ENCODE results near the gene PTAR1. TPM values are rescaled to one million over a fixed set of nuclear protein-coding genes. Genes with fewer than 3 reads are reported as not detected.

The PTAR1 gene
- total RNA-seq, 1 experiment from 2014 or later, result 32.2 TPM

DNA sequence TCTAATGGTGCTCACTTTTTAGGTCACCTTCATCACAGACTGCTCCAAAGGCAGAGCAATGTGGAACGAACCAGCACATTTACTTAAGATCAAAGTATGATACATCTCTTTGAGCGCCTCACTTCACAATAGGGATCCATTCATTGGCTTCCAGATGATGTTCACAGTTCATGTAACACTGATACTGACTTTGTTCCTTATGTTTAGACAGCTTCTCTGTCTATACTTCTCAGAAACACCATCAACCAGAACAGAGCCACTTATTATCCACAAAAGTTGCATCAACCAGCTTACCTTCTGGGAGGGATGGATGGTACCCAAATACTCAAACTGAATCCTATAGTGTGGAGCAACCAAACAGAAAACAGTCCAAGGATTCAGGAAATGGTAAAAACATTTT is 4.6 kb downstream of the PTAR1 start:
- H3K9ac ChIP-seq (ENCODE audit: low read length), result no peak overlapping the region
- CTCF ChIA-PET, result no interaction called here
- intact Hi-C loops (cut with micrococcal nuclease), result loop anchor here (5.0 kb wide), 1 partner anchor 83 kb away; the partner anchor contains the start of gene APBA1

More for the DNA sequence above, 4.6 kb downstream of the PTAR1 start:
- Histone ChIP-seq H2AFZ (ENCODE audit: low read depth, low read length, poor library complexity, severe bottlenecking) (no peak overlapping the region), H3K9me2 (ENCODE audit: insufficient read depth) (no peaks in the 10 kb centered on the region), H4K20me1 (ENCODE audit: insufficient read depth) (no peaks in the 10 kb centered on the region), H3K79me2 (ENCODE audit: insufficient read depth, low read length) (peaks cover 86% of the 10 kb centered on the region), H3K36me3 (ENCODE audit: control insufficient read depth in 1 of 2, insufficient read depth in 2 of 2, low read length in 2 of 2) (no peaks in the 10 kb centered on the region; a peak in 1 of 4 replicates), H3K4me1 (ENCODE audit: control insufficient read depth in 1 of 2, insufficient read depth in 2 of 2, low read length in 2 of 2) (peaks cover 4 to 5% of the 10 kb centered on the region in 2 experiments; a peak in 3 of 4 replicates), H3K27me3 (ENCODE audit: insufficient read depth, low read length) (no peaks in the 10 kb centered on the region), H3K27ac (ENCODE audit: low read depth, low read length) (no peak overlapping the region), H3K4me3 (replicated peaks in 1 of 2; ENCODE audit: low read depth in 1 of 2, low read length in 2 of 2) (no peak overlapping the region), H3K9me3 (ENCODE audit: control insufficient read depth in 1 of 2, insufficient read depth in 1 of 2, low read depth in 1 of 2, low read length in 2 of 2) (no peaks in the 10 kb centered on the region), H3K4me2 (ENCODE audit: low read length) (no peak overlapping the region)
- no TSS peak for BruUV-seq (replicated peaks)
- TF ChIP-seq, protein P1, sequence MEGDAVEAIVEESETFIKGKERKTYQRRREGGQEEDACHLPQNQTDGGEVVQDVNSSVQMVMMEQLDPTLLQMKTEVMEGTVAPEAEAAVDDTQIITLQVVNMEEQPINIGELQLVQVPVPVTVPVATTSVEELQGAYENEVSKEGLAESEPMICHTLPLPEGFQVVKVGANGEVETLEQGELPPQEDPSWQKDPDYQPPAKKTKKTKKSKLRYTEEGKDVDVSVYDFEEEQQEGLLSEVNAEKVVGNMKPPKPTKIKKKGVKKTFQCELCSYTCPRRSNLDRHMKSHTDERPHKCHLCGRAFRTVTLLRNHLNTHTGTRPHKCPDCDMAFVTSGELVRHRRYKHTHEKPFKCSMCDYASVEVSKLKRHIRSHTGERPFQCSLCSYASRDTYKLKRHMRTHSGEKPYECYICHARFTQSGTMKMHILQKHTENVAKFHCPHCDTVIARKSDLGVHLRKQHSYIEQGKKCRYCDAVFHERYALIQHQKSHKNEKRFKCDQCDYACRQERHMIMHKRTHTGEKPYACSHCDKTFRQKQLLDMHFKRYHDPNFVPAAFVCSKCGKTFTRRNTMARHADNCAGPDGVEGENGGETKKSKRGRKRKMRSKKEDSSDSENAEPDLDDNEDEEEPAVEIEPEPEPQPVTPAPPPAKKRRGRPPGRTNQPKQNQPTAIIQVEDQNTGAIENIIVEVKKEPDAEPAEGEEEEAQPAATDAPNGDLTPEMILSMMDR (IDR thresholded peaks at IDR 0.05 in 2 of 3, conservative IDR thresholded peaks at IDR 0.05 in 1 of 3; ENCODE audit: borderline replicate concordance in 1 of 3, insufficient read depth in 1 of 3, low read depth in 2 of 3, low read length in 2 of 3), result no peak
- TF ChIP-seq SRF (IDR thresholded peaks at IDR 0.05; ENCODE audit: low read depth) (no peak), POLR2AphosphoS5 (IDR thresholded peaks at IDR 0.05; ENCODE audit: low read depth, low read length) (no peak), CBX3 (IDR thresholded peaks at IDR 0.05; ENCODE audit: low read depth) (no peak), ZNF274 (IDR thresholded peaks at IDR 0.05; ENCODE audit: low read depth, low read length) (no peak), RAD21 (IDR thresholded peaks at IDR 0.05; ENCODE audit: low read depth) (no peak), EZH2 (IDR thresholded peaks at IDR 0.05) (no peak), EGR1 (IDR thresholded peaks at IDR 0.05; ENCODE audit: low read depth) (no peak), JUND (IDR thresholded peaks at IDR 0.05) (no peak), SP1 (IDR thresholded peaks at IDR 0.05; ENCODE audit: low read depth) (no peak), EZH2phosphoT487 (IDR thresholded peaks at IDR 0.05; ENCODE audit: borderline replicate concordance) (no peak), ZFX (IDR thresholded peaks at IDR 0.05) (no peak), SIN3A (IDR thresholded peaks at IDR 0.05; ENCODE audit: low read depth) (no peak), TCF7L2 (IDR thresholded peaks at IDR 0.05; ENCODE audit: borderline replicate concordance, extremely low read depth, insufficient read depth, insufficient read length) (no peak), ELF1 (IDR thresholded peaks at IDR 0.05; ENCODE audit: borderline replicate concordance, low read depth) (no peak), CEBPB (IDR thresholded peaks at IDR 0.05; ENCODE audit: low read depth) (no peak), YY1 (IDR thresholded peaks at IDR 0.05; ENCODE audit: extremely low read depth, insufficient replicate concordance, low read depth, low read length) (no peak)
- TF ChIP-seq, protein P2, sequence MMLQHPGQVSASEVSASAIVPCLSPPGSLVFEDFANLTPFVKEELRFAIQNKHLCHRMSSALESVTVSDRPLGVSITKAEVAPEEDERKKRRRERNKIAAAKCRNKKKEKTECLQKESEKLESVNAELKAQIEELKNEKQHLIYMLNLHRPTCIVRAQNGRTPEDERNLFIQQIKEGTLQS (IDR thresholded peaks at IDR 0.05), result no peak
- TF ChIP-seq, protein P3, sequence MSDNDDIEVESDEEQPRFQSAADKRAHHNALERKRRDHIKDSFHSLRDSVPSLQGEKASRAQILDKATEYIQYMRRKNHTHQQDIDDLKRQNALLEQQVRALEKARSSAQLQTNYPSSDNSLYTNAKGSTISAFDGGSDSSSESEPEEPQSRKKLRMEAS (IDR thresholded peaks at IDR 0.05), result no peak
- TF ChIP-seq, protein P4, sequence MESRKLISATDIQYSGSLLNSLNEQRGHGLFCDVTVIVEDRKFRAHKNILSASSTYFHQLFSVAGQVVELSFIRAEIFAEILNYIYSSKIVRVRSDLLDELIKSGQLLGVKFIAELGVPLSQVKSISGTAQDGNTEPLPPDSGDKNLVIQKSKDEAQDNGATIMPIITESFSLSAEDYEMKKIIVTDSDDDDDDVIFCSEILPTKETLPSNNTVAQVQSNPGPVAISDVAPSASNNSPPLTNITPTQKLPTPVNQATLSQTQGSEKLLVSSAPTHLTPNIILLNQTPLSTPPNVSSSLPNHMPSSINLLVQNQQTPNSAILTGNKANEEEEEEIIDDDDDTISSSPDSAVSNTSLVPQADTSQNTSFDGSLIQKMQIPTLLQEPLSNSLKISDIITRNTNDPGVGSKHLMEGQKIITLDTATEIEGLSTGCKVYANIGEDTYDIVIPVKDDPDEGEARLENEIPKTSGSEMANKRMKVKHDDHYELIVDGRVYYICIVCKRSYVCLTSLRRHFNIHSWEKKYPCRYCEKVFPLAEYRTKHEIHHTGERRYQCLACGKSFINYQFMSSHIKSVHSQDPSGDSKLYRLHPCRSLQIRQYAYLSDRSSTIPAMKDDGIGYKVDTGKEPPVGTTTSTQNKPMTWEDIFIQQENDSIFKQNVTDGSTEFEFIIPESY (IDR thresholded peaks at IDR 0.05; ENCODE audit: extremely low read depth, insufficient replicate concordance, low read length), result no peak
- ATAC-seq, result no peak
- ChIA-PET RAD21 (ENCODE audit: low non-redundant PET in 1 of 2, low total read pairs in 2 of 2, uncharacterized antibody in 2 of 2, unreplicated experiment in 2 of 2) (no interaction called here), POLR2A (no interaction called here)
- no peak for DNase-seq (ENCODE audit: low read depth, low spot score)
